AG09319 (cell line): Measurements from ENCODE around the gene TMEM25.

Experiments
- DNase-seq: peaks from one replicate; pipeline ENCODE4 v3.0.0-alpha.2; 2010; ENCODE audit warnings: low read depth; ENCODE audit errors: extremely low read depth
- TF ChIP-seq, protein P1 (sequence below): IDR thresholded peaks from 2 replicates; pipeline ENCODE4 v1.5.1; 2011; ENCODE audit warnings: low read depth, mild to moderate bottlenecking, inconsistent platforms, low read length, moderate library complexity

The TMEM25 gene

GRCh38 chr11:118524757-118525470 lies 6.1 kb upstream of the TMEM25 start:
- TF ChIP-seq, protein P1, sequence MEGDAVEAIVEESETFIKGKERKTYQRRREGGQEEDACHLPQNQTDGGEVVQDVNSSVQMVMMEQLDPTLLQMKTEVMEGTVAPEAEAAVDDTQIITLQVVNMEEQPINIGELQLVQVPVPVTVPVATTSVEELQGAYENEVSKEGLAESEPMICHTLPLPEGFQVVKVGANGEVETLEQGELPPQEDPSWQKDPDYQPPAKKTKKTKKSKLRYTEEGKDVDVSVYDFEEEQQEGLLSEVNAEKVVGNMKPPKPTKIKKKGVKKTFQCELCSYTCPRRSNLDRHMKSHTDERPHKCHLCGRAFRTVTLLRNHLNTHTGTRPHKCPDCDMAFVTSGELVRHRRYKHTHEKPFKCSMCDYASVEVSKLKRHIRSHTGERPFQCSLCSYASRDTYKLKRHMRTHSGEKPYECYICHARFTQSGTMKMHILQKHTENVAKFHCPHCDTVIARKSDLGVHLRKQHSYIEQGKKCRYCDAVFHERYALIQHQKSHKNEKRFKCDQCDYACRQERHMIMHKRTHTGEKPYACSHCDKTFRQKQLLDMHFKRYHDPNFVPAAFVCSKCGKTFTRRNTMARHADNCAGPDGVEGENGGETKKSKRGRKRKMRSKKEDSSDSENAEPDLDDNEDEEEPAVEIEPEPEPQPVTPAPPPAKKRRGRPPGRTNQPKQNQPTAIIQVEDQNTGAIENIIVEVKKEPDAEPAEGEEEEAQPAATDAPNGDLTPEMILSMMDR, result no peak
- no peak for DNase-seq

GRCh38 chr11:118526688-118527087 lies 4.3 kb upstream of the TMEM25 start:
- DNase-seq, result no peak
- TF ChIP-seq, protein P1, result no peak

DNA sequence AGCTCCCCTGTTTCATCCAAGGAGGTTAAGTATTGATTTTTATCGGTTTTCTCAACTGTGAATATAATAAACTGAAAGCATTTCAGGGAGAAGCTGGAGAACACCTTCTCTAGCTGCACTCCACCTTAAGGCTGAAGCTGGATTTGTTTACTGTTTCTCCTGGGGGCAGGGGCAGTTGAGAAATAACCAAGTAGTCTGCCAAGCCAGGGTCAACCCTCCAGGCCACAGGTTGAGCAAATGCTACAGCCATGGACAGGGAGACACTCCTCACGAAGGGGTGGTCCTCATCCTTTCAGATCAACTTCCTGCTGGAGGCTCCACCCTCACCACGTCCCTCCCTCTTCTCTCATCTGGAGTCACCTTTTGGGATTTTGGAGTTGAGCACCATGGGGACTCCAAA lies 3.9 kb upstream of the TMEM25 start, which contains the start of gene TTC36:
TSS of gene TTC36 (plus strand) at position 366 of the 400 bp plus-strand sequence. CDS start at position 387, 21 bp downstream.
- TF ChIP-seq, protein P1, result no peak
- DNase-seq, result no peak

DNA sequence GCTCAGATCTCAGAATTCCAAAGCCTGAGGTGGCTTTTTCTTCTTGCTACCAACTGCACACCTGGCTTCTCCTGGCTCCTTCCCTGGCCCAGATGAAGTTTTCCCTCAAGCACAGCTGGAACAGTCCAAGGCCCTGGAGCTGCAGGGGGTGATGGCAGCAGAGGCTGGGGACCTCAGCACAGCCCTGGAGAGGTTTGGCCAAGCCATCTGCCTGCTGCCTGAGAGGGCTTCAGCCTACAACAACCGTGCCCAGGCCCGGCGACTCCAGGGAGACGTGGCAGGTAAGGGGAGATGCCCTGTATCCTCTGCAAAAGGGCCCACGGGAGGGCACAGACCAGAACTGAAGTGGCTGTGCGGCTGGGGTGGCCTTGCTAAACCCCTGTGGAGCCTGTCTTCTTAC lies 2.5 kb upstream of the TMEM25 start:
- TF ChIP-seq, protein P1, result no peak
- DNase-seq, result no peak

- TF ChIP-seq, protein P1, result no peak
- no peak for DNase-seq
Observed at GRCh38 chr11:118529584-118530175, 1.3 kb upstream of the TMEM25 start.

GRCh38 chr11:118530180-118530682 lies 761 bp upstream of the TMEM25 start:
- no peak for DNase-seq
- TF ChIP-seq, protein P1, result no peak

GRCh38 chr11:118531597-118532084 lies 649 bp downstream of the TMEM25 start:
- TF ChIP-seq, protein P1, result no peak
- no peak for DNase-seq
